ENCODE results near the gene ERC1.
"Not testable (repeated sequence)": the region's sequence is repeated elsewhere in the genome, so short reads cannot be mapped to it uniquely, and the experiment has no call there.

DNA sequence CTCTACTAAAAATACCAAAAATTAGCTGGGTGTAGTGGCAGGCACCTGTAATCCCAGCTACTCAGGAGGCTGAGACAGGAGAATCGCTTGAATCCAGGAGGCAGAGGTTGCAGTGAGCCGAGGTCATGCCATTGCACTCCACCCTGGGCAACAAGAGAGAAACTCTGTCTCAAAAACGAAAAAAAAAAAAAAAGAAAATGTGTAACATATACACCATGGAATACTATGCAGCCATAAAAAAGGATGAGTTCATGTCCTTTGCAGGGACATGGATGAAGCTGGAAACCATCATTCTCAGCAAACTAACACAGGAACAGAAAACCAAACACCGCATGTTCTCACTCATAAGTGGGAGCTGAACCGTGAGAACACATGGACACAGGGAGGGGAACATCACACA, 326.0 kb downstream of the ERC1 start:
- TF ChIP-seq, protein P1, sequence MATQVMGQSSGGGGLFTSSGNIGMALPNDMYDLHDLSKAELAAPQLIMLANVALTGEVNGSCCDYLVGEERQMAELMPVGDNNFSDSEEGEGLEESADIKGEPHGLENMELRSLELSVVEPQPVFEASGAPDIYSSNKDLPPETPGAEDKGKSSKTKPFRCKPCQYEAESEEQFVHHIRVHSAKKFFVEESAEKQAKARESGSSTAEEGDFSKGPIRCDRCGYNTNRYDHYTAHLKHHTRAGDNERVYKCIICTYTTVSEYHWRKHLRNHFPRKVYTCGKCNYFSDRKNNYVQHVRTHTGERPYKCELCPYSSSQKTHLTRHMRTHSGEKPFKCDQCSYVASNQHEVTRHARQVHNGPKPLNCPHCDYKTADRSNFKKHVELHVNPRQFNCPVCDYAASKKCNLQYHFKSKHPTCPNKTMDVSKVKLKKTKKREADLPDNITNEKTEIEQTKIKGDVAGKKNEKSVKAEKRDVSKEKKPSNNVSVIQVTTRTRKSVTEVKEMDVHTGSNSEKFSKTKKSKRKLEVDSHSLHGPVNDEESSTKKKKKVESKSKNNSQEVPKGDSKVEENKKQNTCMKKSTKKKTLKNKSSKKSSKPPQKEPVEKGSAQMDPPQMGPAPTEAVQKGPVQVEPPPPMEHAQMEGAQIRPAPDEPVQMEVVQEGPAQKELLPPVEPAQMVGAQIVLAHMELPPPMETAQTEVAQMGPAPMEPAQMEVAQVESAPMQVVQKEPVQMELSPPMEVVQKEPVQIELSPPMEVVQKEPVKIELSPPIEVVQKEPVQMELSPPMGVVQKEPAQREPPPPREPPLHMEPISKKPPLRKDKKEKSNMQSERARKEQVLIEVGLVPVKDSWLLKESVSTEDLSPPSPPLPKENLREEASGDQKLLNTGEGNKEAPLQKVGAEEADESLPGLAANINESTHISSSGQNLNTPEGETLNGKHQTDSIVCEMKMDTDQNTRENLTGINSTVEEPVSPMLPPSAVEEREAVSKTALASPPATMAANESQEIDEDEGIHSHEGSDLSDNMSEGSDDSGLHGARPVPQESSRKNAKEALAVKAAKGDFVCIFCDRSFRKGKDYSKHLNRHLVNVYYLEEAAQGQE (IDR thresholded peaks at IDR 0.05; ENCODE audit: insufficient read depth in 1 of 2, low read depth in 2 of 2, low read length in 1 of 2) = not testable (repeated sequence)
- TF ChIP-seq POLR2AphosphoS5 (IDR thresholded peaks at IDR 0.05; ENCODE audit: low read depth, low read length) = not testable (repeated sequence)
- TF ChIP-seq, protein P2, sequence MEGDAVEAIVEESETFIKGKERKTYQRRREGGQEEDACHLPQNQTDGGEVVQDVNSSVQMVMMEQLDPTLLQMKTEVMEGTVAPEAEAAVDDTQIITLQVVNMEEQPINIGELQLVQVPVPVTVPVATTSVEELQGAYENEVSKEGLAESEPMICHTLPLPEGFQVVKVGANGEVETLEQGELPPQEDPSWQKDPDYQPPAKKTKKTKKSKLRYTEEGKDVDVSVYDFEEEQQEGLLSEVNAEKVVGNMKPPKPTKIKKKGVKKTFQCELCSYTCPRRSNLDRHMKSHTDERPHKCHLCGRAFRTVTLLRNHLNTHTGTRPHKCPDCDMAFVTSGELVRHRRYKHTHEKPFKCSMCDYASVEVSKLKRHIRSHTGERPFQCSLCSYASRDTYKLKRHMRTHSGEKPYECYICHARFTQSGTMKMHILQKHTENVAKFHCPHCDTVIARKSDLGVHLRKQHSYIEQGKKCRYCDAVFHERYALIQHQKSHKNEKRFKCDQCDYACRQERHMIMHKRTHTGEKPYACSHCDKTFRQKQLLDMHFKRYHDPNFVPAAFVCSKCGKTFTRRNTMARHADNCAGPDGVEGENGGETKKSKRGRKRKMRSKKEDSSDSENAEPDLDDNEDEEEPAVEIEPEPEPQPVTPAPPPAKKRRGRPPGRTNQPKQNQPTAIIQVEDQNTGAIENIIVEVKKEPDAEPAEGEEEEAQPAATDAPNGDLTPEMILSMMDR (IDR thresholded peaks at IDR 0.05) = not testable (repeated sequence)
